Lung microvascular endothelial cell (primary cell): Measurements from ENCODE around the gene PRKCD. TPM values are rescaled to one million over a fixed set of nuclear protein-coding genes. Genes with fewer than 3 reads are reported as not detected.
"Not testable (repeated sequence)": the region's sequence is repeated elsewhere in the genome, so short reads cannot be mapped to it uniquely, and the experiment has no call there.

Experiments used
- DNase-seq, 2 donors: peaks; one replicate each; pipeline versions ENCODE4 v3.0.0 to v3.0.0-alpha.2; 2010; ENCODE audit warnings: low read depth in 2 of 2
- total RNA-seq: library from RNA; depleted of rRNA; stranded (reverse); fragments of >200 nt; gene quantifications from 2 replicates; pipeline ENCODE4 v1.2.1, GENCODE V29; 2014

PRKCD gene
- total RNA-seq, 1 donor from 2014 or later: 0.99 TPM

- DNase-seq: no peak
Observed at GRCh38 chr3:53139906-53140846, 20.8 kb upstream of the PRKCD start.

DNA sequence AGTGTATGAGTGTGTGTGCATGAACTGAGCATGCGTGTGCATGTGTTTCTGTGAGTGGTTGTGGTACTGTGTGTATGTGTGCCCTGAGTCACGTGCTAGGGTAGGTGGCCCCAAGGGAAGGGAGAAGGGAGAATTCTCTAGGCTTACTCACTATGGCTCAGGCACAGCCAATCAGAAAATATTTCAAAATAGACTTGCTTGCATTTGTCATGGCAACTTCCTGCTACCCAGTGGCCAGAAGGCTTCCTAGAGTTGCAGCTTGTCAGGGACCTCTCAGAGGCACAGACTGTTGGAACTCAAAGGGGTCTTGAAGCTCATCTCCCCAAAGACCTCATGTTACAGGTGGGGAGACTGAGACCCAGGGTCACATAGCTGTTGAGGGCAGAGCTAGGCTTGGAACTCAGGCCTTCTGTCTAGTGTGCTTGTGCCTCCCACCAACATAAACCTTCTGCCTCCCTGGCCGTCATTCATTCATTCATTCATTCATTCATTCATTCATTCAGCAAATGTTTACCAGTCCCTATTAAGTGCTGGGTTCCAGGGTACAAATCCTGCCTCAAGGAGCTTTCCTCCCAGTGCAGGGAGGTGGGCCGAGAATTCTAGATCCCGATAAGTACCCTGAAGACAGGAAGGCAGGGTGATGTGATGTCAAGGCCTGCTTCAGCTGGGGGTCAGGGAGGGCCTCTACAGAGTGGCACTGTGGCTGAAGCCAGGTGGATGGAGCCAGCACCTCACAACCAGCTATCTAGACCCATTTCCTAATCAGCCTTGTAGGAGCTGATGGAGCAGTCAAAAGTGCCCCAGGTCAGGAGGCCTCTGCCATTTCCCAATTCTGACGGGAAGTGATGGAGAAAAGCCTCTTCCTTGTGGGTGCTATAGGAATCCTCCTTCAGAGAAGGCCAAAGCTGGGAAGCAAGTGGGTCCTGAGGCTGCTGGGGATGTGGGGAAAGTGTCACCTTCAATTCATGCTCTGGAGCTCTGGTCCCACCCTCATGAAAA lies 19.9 kb upstream of the PRKCD start:
- peak in 1 of 2 donors; percentile 41 for DNase-seq

GRCh38 chr3:53142986-53143385 lies 18.0 kb upstream of the PRKCD start:
- no peak for DNase-seq

- no peak for DNase-seq
Observed at GRCh38 chr3:53144446-53144845, 16.6 kb upstream of the PRKCD start.

DNA sequence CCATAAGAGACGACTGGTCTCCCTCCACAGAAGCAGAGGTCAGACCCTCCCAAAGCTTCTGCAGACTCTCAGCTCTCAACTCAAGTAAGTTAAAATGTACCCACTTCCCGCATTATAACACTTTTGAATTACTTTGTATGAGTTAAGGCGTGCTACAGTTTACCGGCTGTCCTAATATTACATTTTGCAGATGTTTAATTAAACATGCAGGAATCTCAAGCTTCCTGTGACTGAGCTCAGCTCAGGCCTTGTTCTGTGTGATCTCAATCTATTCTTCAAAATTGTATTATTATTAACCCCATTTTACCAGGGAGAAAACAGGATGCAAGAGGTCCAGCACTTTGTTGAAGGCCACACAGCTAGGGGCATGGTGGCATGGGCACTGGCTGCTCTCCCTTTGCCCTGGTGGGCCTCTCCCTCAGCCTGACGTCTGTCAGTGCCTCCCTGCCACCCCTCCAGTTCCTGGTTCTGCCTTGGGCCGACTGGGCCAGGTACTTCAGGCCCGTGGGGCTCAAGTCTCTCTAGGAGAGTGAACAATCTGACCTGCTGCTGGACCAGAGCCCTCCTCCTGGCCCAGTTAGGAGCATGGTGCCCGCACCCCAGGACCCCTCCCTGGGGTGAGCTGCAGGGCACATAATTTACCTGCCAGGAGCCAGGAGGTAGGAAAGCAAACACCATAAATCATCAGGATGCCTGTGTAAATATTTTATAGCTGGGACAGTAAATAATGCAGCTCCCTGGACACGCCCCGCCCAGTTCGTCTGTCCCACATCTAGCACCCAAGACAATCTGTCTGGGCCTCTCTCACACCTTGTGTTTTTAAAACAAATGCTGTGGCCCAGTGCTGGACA lies 15.9 kb upstream of the PRKCD start:
- DNase-seq: no peak

DNA sequence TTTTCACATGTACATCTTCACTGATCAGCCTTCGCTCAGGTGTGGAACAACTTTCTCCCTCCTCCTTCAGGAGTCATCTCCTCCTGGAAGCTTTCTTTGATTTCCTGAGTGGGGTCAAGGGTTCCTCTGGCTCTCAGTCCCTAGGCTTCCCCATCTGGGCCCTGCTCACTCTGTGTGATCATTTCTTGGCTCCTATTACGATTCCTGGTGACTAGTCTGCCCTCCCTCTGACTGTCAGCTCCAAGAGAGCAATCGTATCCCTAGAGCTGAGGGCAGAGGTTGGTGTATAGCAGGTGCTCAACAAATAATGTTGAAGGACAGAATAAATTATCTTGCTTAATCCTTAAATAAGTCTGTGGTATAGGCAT lies 15.3 kb upstream of the PRKCD start:
- DNase-seq: no peak

GRCh38 chr3:53146319-53146891 lies 14.6 kb upstream of the PRKCD start:
- no peak for DNase-seq

DNA sequence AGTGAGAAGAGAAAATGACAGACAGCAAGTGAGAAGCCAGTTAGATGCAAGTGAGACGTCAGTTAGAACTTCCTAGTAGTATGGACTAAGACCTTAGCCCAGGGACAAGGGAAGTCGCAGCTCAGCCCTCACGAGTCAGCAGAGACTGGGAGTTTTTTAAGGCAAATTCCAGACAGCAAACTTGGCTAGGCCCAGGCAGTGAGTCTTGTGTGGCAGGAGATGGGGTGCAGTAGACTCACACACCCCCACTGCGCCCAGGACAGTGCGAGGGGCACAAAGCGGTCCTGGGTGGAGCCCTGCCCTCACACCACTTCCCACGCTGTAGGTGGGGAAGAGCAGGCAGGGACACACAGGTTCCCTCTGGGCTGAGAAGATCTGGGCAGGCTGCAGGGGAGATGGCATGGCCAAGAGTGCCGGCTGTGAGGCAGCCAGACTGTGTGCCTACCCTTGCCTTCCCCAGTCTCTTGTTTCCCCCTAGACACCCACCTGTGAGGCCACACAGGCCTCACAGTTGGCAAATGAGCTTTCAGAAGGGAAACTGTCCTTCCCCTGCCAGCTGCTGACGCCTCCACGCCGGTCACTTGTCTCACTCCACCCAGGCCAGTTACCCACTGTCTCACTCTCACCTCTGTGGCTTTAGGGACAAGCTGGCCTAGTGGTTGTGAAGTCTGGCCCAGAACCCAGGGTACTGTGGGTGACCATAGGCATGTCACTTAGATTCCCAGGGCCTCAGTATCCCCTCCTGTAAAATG lies 13.7 kb upstream of the PRKCD start:
- DNase-seq: no peak

- no peak for DNase-seq
Observed at GRCh38 chr3:53147903-53148400, 13.1 kb upstream of the PRKCD start.

- no peak for DNase-seq
Observed at GRCh38 chr3:53149006-53149690, 11.9 kb upstream of the PRKCD start.

DNA sequence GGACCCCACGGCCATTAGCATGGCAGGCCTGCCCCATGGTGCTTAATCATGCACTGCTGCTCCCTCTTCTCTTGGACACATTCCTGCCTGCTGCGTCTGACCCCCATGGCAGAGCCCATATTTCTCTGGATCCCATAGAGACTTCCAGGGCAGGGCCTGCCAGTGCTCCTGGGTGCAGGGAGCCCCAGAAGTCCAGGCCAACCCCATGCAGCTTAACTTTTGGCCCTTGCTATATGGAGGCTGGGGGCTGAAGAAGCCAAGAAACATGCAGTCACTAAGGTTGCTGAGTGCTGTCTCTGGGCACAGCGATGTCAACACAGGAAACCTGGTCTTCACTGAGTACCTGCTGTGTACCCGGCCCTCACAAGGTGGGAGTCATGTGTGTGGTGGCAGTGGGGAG lies 11.3 kb upstream of the PRKCD start:
- no peak for DNase-seq

DNA sequence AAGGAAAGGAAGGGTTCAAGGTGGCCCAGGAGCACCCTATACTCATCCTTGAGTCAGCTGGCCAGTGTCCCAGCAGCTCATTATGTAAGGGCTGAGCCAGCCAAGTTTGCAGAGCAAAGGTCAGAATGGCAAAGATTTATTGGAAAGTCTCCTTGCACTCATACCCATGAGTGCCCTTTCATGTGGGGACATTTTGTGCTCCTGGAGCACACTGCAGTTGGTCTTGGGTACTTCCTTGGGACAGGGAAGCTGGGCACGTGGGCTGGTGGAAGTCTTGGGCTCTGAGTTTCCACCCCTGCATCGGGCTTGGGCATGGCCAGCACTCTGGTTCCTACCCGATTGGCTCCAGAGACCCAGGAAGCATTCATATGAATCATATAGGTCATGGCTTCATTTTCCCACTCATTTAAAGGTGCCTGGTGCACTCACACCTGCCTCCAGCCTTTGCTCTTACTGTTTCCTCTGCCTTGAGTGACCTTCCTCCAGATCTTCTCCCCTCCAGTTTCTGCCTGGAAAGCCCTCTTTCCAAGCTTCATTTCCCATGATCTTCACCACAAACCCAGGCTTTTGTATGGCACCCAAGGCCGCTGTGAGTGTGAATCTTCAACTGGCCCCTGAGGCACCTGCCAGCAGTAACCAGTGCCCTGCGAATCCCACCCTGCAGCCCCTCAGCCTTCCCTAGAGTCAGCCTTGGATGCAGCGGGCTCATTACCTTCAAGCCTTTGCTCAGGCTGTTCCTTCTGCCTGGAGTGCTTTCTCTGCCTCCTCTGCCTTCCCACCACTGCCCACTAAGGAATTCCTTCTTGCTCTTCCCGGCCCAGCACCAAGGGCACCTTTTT lies 10.5 kb upstream of the PRKCD start:
- DNase-seq: no peak

GRCh38 chr3:53151086-53151438 lies 9.9 kb upstream of the PRKCD start:
- DNase-seq: not testable (repeated sequence)

- no peak for DNase-seq
Observed at GRCh38 chr3:53151465-53151864, 9.5 kb upstream of the PRKCD start.

DNA sequence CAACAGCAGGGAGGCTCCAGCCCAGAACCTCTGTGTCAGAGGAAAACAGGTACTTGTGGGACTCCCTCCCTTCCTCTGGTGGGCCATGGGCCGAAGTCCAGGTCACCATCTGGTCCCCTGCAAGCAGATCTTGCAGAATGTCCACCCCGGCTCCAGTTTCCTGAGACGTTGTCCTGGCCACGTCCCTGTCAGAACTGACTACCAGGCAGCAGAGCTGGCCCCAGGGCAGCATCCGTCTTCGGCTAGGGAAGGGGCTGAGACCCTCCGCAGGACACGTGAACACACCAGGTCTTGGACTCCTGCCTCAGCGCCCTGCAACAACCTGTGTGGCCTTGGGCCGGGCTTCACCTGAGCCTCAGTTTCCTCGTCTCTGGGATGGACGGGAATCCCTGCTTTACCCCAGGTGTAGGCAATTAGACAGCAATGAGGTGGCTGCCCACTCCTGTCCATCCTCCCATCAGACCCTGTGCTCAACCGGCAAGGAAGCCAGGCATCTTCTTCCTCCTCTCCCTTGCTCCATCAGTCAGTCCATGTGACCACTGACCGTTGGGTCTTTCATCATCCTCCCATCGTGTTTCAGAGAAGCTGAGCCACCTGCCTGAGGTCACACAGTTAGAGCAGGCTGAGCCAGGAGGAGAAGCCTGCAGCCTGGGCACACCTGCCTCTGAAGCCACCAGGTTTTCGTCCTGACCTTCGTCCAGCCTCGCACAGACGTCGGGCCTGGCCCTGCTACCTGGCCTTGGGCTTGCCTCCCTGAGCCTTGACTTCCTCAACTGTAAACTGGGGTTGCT lies 8.9 kb upstream of the PRKCD start:
- no peak for DNase-seq

- DNase-seq: no peak
Observed at GRCh38 chr3:53153264-53153823, 7.7 kb upstream of the PRKCD start.

- DNase-seq: no peak
Observed at GRCh38 chr3:53153980-53154379, 7.0 kb upstream of the PRKCD start.
